Hepatocyte (in vitro differentiated cells): ENCODE measurements around the gene PHF14. TPM values are rescaled to one million over a fixed set of nuclear protein-coding genes. Genes with fewer than 3 reads are reported as not detected.

ENCODE experiments used
- DNase-seq: peaks from one replicate; pipeline ENCODE4 v3.0.0-alpha.2; 2016; ENCODE audit warnings: low spot score
- H2AFZ ChIP-seq: fragments of 200-600 bp; sonication (generic); 2 replicates; pipeline ENCODE4 v1.6.0; 2016; ENCODE audit warnings: antibody characterized with exemption, mild to moderate bottlenecking
- H3K27ac ChIP-seq: fragments of 200-600 bp; sonication (generic); 2 replicates; pipeline ENCODE4 v1.5.1; 2016; ENCODE audit warnings: mild to moderate bottlenecking
- H3K27me3 ChIP-seq: fragments of 200-600 bp; sonication (generic); 2 replicates; pipeline ENCODE4 v1.6.1; 2016
- H3K36me3 ChIP-seq: fragments of 200-600 bp; sonication (generic); replicated peaks from 2 replicates; pipeline ENCODE4 v1.5.1; 2016; ENCODE audit warnings: low read depth; ENCODE audit not compliant: insufficient read depth
- H3K4me1 ChIP-seq: fragments of 200-600 bp; sonication (generic); 2 replicates; pipeline ENCODE4 v1.5.1; 2016; ENCODE audit warnings: mild to moderate bottlenecking, moderate library complexity; ENCODE audit not compliant: insufficient read depth
- H3K4me2 ChIP-seq: fragments of 200-600 bp; sonication (generic); 2 replicates; pipeline ENCODE4 v1.6.0; 2016
- H3K4me3 ChIP-seq: fragments of 200-600 bp; sonication (generic); 2 replicates; pipeline ENCODE4 v1.5.1; 2016; ENCODE audit warnings: mild to moderate bottlenecking
- H3K79me2 ChIP-seq: fragments of 200-600 bp; sonication (generic); 2 replicates; pipeline ENCODE4 v1.6.0; 2017; ENCODE audit warnings: mild to moderate bottlenecking
- H3K9me2 ChIP-seq: fragments of 200-600 bp; sonication (generic); replicated peaks from 2 replicates; pipeline ENCODE4 v1.6.0; 2017; ENCODE audit warnings: mild to moderate bottlenecking; ENCODE audit not compliant: insufficient read depth
- H3K9me3 ChIP-seq: fragments of 200-600 bp; sonication (generic); 2 replicates; pipeline ENCODE4 v1.5.1; 2016; ENCODE audit warnings: low read depth, mild to moderate bottlenecking
- H4K20me1 ChIP-seq: fragments of 200-600 bp; sonication (generic); 2 replicates; pipeline ENCODE4 v1.6.0; 2016; ENCODE audit warnings: mild to moderate bottlenecking; ENCODE audit not compliant: insufficient read depth, poor library complexity, severe bottlenecking
- CTCF ChIP-seq: fragments of 200-600 bp; sonication (generic); IDR thresholded peaks from 2 replicates; pipeline ENCODE4 v1.5.1; 2016; ENCODE audit warnings: antibody characterized with exemption, mild to moderate bottlenecking; ENCODE audit not compliant: poor library complexity
- EZH2 ChIP-seq: fragments of 200-600 bp; sonication (generic); IDR thresholded peaks from 2 replicates; pipeline ENCODE4 v1.6.1; 2016; ENCODE audit warnings: antibody characterized with exemption, mild to moderate bottlenecking, borderline replicate concordance
- EZH2phosphoT487 ChIP-seq: fragments of 200-600 bp; sonication (generic); IDR thresholded peaks from one replicate; pipeline ENCODE4 v1.6.1; 2018; ENCODE audit warnings: antibody characterized with exemption, mild to moderate bottlenecking, low read depth, moderate library complexity; ENCODE audit not compliant: unreplicated experiment, severe bottlenecking
- WGBS: methylation state at CpG from one replicate; pipeline ENCODE4 v1.1.6; 2016; ENCODE audit warnings: low lambda C conversion rate; ENCODE audit errors: missing lambda C conversion rate; 5-methylcytosine and 5-hydroxymethylcytosine counted together
- polyA plus RNA-seq: library from polyadenylated mRNA; unstranded; fragments of >200 nt; fragmentation: Nextera tagmentation; extraction: Ambion mirVana; gene quantifications from 2 replicates; pipeline ENCODE4 v1.2.1, GENCODE V29; 2016
- total RNA-seq: library from RNA; depleted of rRNA; stranded (reverse); fragments of >200 nt; gene quantifications from 2 replicates; pipeline ENCODE4 v1.2.3, GENCODE V29; 2014

PHF14 gene
- total and polyA plus RNA-seq, 2 experiments from 2014 or later, result 31.5 to 49.1 TPM

- no peaks in the 10 kb centered on the region for H3K36me3 ChIP-seq
- H3K9me3 ChIP-seq, result no peaks in the 10 kb centered on the region
- H3K79me2 ChIP-seq, result no peaks in the 10 kb centered on the region
- TF ChIP-seq CTCF, result no peak
- DNase-seq, result no peak
- no peaks in the 10 kb centered on the region for H3K9me2 ChIP-seq
- no peak overlapping the region for H3K4me3 ChIP-seq
- H3K4me1 ChIP-seq, result peaks cover 27% of the 10 kb centered on the region
- H2AFZ ChIP-seq, result no peak overlapping the region
- H3K4me2 ChIP-seq, result no peak overlapping the region
- peak overlapping the region; percentile 93 for H3K27ac ChIP-seq
- no peaks in the 10 kb centered on the region for H4K20me1 ChIP-seq
- WGBS, result 82% methylated on average over 4 of the region's 4 CpGs
- no peaks in the 10 kb centered on the region for H3K27me3 ChIP-seq
Measured at GRCh38 chr7:11079907-11080306, 106.2 kb downstream of the PHF14 start.

- H3K4me2 ChIP-seq, result peak overlapping the region; percentile 56
- H4K20me1 ChIP-seq, result no peaks in the 10 kb centered on the region
- no peaks in the 10 kb centered on the region for H3K9me2 ChIP-seq
- no peaks in the 10 kb centered on the region for H3K79me2 ChIP-seq
- no peak for DNase-seq
- no peaks in the 10 kb centered on the region for H3K27me3 ChIP-seq
- peak overlapping the region; percentile 93 for H3K27ac ChIP-seq
- no peaks in the 10 kb centered on the region for H3K36me3 ChIP-seq
- peaks cover 27% of the 10 kb centered on the region for H3K4me1 ChIP-seq
- 97% methylated on average over 3 of the region's 3 CpGs for WGBS
- no peaks in the 10 kb centered on the region for H3K9me3 ChIP-seq
- H3K4me3 ChIP-seq, result no peak overlapping the region
- H2AFZ ChIP-seq, result no peak overlapping the region
- TF ChIP-seq EZH2phosphoT487, result no peak
- no peak for TF ChIP-seq CTCF
- TF ChIP-seq EZH2, result no peak
Measured at GRCh38 chr7:11082121-11082520, 108.4 kb downstream of the PHF14 start.

- no peak for TF ChIP-seq CTCF
- TF ChIP-seq EZH2, result no peak
- Histone ChIP-seq H2AFZ (peak overlapping the region; percentile 4), H4K20me1 (no peaks in the 10 kb centered on the region), H3K36me3 (no peaks in the 10 kb centered on the region), H3K9me2 (no peaks in the 10 kb centered on the region), H3K4me3 (no peak overlapping the region), H3K27ac (peak overlapping the region; percentile 93), H3K4me2 (peak overlapping the region; percentile 56), H3K79me2 (no peaks in the 10 kb centered on the region), H3K9me3 (no peaks in the 10 kb centered on the region), H3K27me3 (no peaks in the 10 kb centered on the region), H3K4me1 (peaks cover 27% of the 10 kb centered on the region)
- peak; percentile 76 for DNase-seq
- 34% methylated on average over 2 of the region's 2 CpGs for WGBS
Measured at GRCh38 chr7:11082552-11083213, 109.0 kb downstream of the PHF14 start.

GRCh38 chr7:11083214-11083568, 109.5 kb downstream of the PHF14 start:
- Histone ChIP-seq H3K36me3 (no peaks in the 10 kb centered on the region), H3K27me3 (no peaks in the 10 kb centered on the region), H3K9me3 (no peaks in the 10 kb centered on the region), H3K79me2 (no peaks in the 10 kb centered on the region), H3K4me2 (peak overlapping the region; percentile 56), H4K20me1 (no peaks in the 10 kb centered on the region), H3K4me1 (peaks cover 27% of the 10 kb centered on the region), H2AFZ (no peak overlapping the region), H3K9me2 (no peaks in the 10 kb centered on the region), H3K27ac (peak overlapping the region; percentile 93), H3K4me3 (no peak overlapping the region)
- DNase-seq, result peak; percentile 48
- no peak for TF ChIP-seq EZH2
- TF ChIP-seq EZH2phosphoT487, result no peak
- no peak for TF ChIP-seq CTCF
- WGBS, result 49% methylated on average over 7 of the region's 7 CpGs
